Measurements from ENCODE around the gene SMAD9.

SMAD9 gene

DNA sequence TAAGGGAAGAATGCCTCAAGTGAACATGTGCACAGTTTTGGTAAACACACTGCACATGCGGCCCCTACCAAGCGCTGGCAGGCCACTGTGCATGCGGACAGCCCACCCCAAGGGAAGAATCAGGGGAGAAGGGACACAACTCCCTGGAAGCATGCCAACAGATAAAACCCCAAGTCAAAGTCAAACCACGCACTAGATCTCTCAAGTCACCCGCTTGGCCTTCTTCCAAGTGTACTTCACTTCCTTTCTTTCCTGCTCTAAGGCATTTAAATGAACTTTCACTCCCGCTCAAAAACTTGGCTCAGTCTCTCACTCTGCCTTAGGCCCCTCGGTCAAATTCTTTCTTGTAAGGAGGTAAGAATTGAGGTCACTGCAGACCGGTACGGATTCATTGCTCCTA, 105.6 kb downstream of the SMAD9 start:
- DNase-seq: no peak

GRCh38 chr13:36813225-36813624, 106.8 kb downstream of the SMAD9 start:
- DNase-seq: no peak

GRCh38 chr13:36807616-36808015, 112.4 kb downstream of the SMAD9 start:
- DNase-seq: no peak

DNA sequence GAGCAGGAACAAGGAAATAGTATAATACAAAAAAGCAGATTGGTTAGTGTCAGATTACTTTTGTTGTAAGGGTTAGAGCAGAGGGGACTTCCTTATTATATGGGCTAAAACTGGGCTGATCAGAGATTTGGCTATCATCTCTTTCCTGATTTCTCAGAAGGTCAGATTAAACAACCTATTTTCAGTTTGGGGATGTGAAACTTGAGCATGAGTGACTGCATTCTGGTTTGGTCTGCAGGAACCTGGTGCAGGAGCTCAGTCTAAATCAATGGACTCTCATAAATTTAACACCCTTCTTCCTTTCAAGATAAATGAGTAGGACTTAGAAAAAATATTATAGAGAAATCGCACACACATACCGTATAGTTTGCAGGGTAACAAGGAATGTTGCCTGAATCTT, 113.9 kb downstream of the SMAD9 start:
- no peak for DNase-seq

- no peak for DNase-seq
Measured at GRCh38 chr13:36804588-36804987, 115.5 kb downstream of the SMAD9 start.

DNA sequence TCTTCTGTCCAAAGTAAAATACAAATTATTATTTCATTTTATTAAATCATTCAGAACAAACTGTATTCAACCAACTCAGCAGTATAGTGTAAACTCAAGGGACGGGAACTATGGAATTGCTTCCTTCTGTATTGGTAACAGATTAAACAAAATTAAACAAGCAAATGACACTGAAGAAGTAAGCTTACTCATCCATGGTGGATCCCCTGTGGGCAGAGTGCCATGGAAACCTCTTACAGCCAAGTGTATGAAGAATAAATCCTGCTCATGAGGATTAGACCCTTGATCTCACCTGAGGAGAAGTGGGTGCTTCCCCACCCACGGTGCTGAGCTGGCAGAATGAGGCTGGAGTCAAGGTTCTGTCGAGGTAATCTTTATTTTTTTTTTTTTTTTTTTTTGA, 119.0 kb downstream of the SMAD9 start:
- DNase-seq: no peak

DNA sequence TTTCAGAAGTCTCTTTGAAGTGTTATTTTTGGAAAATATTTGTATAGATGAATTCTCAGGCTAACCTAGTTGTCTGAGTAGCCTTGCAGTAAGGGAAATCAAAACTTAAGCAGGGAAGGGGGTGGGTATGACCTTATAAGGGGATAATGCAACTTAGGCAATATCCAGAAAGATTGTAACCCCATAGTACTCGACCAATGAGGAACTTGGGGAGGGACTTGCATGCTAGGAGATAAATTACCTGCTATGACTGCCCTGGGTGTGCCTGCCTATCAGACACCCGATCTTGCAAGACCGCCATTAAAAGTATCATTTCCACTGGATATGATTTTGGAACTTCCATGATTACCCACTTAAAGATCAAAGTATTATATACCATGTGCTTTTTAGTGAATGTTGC, 124.0 kb downstream of the SMAD9 start:
- DNase-seq: no peak

DNA sequence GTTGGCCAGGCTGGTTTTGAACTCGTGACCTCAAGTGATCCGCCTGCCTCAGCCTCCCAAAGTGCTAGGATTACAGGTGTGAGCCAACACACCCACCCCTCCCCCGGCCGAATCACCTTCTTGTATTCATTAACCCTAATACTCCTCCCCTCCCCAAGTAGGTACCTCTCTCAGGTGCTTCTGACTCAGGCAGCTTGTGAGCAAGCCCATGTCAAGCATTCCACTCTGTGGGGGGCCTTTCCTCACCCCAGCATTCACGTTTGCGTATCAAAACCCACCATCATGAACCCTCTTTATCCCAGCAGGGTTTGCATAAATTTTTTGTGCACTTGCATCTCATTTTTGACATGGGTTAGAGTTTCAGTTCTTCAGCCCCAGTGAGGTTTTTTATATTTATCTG, 124.6 kb downstream of the SMAD9 start:
- DNase-seq: no peak
